ENCODE measurements around the gene CEACAM18. TPM values are rescaled to one million over a fixed set of nuclear protein-coding genes. Genes with fewer than 3 reads are reported as not detected.

Gene CEACAM18
- total RNA-seq: not detected in 2 replicates

GRCh38 chr19:51478381-51479234, at the start of gene CEACAM18:
Gene CEACAM18 (plus strand): TSS chr19:51478539.

DNA sequence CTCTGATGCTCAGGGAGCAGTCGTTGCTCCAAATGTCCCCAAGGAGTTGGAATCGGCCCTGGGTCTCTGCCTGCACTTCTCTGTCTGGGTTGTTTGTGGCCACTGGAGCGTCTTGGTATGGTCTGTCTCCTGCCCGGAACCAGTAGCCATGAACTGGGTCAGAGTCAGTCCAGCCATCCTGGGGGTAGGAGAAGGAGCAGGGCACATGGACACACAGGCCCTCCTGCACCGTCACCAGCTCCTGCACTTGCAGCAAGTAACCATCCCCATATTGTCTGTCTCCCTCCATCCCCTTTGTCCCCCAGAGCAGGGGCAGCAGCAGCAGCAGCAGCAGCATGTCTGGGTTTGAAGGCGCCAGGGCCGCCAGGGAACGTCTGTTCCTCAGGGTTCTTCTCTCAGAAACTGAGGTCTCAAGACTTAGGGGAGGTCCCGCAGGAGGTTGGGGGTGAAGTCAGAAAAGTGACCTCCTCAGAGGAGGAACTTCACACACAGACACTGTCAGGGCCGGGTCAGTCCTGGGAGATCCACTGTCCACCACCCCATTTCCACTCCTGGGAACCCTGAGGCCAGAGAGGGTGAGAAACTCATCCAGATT, 20.2 kb upstream of the CEACAM18 start, which contains the start of gene SIGLEC8:
SIGLEC8 (minus strand) TSS at position 404 of the 595 bp plus-strand sequence; CDS start at position 337, 67 bp downstream.

DNA sequence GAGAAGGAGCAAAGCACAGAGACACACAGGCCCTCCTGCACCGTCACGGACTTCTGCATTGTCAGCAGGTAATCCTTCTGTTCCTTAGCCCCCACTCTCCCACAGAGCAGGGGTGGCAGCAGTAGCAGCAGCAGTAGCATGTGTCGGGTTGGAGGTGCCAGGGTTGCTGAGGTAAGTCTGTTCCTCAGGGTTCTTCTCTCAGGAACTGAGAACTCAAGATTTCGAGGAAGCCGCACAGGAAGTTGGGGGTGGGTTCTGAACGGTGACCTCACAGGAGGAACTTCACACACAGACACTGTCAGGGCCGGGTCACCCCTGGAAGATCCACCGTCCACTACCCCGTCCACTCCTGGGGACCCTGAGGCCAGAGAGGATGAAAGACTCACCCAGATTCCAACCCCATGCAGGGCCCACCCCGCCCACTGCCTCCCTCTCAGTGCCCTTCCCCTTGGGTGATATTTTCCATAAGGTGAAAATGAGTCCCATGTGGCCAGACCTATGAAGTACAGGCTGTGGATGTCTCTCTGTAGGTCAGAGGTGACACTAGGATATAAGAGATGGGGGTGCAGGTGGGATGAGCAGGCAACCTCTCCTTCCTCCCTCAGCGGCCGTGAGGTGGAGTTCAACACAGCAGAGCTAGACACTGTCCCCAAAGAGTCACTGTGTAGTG, 23.4 kb downstream of the CEACAM18 start, which contains the start of gene SIGLEC12:
SIGLEC12 (minus strand) TSS at position 207 of the 670 bp plus-strand sequence; CDS start at position 140, 67 bp downstream.

DNA sequence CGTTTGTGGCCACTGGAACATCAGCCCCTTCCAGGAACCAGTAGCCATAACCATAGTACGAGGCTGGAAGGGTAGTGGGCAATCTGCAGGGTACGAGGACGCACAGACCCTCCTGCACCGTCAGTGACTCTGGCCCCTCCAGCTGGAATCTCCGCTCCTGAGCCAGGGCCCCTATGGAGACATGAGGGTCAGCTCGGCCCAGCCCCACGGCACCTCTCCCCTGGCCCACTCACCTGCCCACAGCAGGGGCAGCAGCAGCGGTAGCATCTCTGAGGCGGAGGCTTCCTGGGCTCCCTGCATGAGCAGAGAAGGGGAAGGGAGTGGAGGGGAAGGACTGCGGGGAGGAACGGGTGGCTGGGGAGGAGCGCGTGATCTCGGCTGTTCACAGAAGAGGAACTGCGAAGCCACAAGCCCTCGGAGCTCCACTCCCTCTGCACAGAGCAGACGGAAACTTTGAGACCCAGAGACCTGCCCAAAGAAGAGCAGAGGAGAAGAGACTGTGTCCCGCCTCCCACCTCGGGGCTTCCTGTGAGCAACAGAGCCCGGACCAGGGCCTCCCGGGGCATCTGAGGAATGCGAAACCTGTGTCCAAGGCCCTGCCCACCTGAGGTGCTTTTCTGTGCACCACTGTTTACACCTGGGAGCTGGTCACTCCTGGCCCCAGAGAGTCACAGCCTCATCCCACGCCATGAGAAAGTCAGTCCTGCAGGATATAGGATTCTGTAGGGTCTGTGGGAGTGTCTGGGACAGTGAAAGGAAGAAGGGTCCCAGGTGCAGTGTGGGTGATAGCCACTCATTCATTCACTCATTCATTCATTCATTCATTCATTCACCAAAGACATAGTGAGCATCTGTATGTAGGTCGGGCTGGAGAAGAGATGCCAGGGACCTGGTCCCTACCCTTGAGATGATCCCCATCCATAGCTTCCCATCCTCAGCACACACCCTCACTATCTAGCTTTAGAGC, 53.3 kb downstream of the CEACAM18 start, which contains the start of gene SIGLEC6:
SIGLEC6 (minus strand) TSS at position 322 of the 967 bp plus-strand sequence; CDS start at position 300, 22 bp downstream.

Small RNA genes within 50 kb of the gene (small RNA-seq; reads per million reads assigned to genes)
- not detected for gene AC020914.3
- gene AC020914.5: not detected

Other genes with a start within 250 kb of the CEACAM18 start
- not detected in 2 replicates for gene SIGLECL1, start 227.5 kb upstream of the CEACAM18 start, total RNA-seq
- not detected in 2 replicates for gene IGLON5, start 166.9 kb upstream of the CEACAM18 start, total RNA-seq
- gene VSIG10L, start 136.4 kb upstream of the CEACAM18 start, total RNA-seq: 0.19 and 0.33 TPM in 2 replicates
- gene ETFB, start 112.2 kb upstream of the CEACAM18 start, total RNA-seq: 58.4 and 87.9 TPM in 2 replicates
- gene CLDND2, start 109.5 kb upstream of the CEACAM18 start, total RNA-seq: not detected in 2 replicates
- not detected in 2 replicates for gene NKG7, start 105.9 kb upstream of the CEACAM18 start, total RNA-seq
- gene LIM2, start 90.6 kb upstream of the CEACAM18 start, total RNA-seq: not detected in 2 replicates
- gene C19orf84, start 87.9 kb upstream of the CEACAM18 start, total RNA-seq: not detected in 2 replicates
- gene SIGLEC10, start 60.9 kb upstream of the CEACAM18 start, total RNA-seq: not detected in 2 replicates
- gene SIGLEC8, start 20.1 kb upstream of the CEACAM18 start, total RNA-seq: not detected in 2 replicates
- gene SIGLEC12, start 23.3 kb downstream of the CEACAM18 start, total RNA-seq: not detected in 2 replicates
- not detected in 2 replicates for gene SIGLEC6, start 53.1 kb downstream of the CEACAM18 start, total RNA-seq
- 11.0 and 17.0 TPM in 2 replicates for gene ZNF175, start 92.7 kb downstream of the CEACAM18 start, total RNA-seq
- under 0.01 TPM in 1 of 2 replicates, not detected in the other for gene SIGLEC5, start 151.9 kb downstream of the CEACAM18 start, total RNA-seq
- 0.29 and 0.33 TPM in 2 replicates for gene SIGLEC14, start 168.3 kb downstream of the CEACAM18 start, total RNA-seq
- gene SPACA6, start 214.8 kb downstream of the CEACAM18 start, total RNA-seq: 5.6 and 7.8 TPM in 2 replicates
- not detected in 2 replicates for gene HAS1, start 245.5 kb downstream of the CEACAM18 start, total RNA-seq

All from vein endothelial cell (primary cell).